ENCODE measurements around the gene DCLRE1B.
"Not testable (repeated sequence)": the region's sequence is repeated elsewhere in the genome, so short reads cannot be mapped to it uniquely, and the experiment has no call there.

Gene DCLRE1B

GRCh38 chr1:113948151-113948550 lies 43.0 kb downstream of the DCLRE1B start:
- DNase-seq = not testable (repeated sequence)

- DNase-seq = peak; percentile 5 to 10
These were observed 43.9 kb downstream of the DCLRE1B start for GRCh38 chr1:113949007-113949406.

- DNase-seq = no peak
These were observed 45.8 kb downstream of the DCLRE1B start for GRCh38 chr1:113950908-113951307.

- no peak for DNase-seq
These were observed 46.6 kb downstream of the DCLRE1B start for GRCh38 chr1:113951719-113952118.

- no peak for DNase-seq
These were observed 52.9 kb downstream of the DCLRE1B start for GRCh38 chr1:113957984-113958383.

- DNase-seq = no peak
These were observed 53.6 kb downstream of the DCLRE1B start for GRCh38 chr1:113958691-113959090.

DNA sequence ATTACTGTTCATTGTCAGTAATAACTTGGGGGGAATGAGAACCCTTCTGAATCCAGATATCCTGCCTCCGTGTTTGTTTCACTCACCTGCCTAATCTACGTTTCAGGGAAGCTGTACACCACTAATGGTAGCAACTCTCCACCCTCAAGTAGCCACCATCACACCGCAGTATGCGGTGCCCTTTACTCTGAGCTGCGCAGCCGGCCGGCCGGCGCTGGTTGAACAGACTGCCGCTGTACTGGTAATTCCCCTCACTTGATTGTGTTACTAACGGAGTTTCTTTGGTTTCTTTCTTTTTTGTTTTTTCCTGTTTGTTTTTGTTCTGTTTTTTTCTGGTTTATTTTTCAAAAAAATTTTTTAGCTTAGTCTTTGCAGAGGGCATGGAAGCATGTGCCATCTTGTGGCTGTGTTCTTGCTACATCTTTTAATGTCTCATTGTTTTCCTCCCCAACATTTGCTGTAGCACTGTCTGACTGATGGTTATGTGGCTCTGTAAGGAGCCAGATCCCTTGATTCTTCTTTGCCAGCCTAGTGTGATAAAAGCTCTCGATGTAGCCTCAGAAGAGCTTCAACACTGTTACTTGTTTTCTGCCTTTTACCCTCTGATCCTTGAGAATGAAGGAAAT lies 58.3 kb downstream of the DCLRE1B start:
- no peak for DNase-seq
